Fibroblast of gingiva (primary cell): ENCODE results near the gene SNX9.
"Not testable (repeated sequence)": the region's sequence is repeated elsewhere in the genome, so short reads cannot be mapped to it uniquely, and the experiment has no call there.

Experiments used
- DNase-seq: peaks from one replicate; pipeline ENCODE4 v3.0.0-alpha.2; 2011; ENCODE audit warnings: low read depth

The SNX9 gene

DNA sequence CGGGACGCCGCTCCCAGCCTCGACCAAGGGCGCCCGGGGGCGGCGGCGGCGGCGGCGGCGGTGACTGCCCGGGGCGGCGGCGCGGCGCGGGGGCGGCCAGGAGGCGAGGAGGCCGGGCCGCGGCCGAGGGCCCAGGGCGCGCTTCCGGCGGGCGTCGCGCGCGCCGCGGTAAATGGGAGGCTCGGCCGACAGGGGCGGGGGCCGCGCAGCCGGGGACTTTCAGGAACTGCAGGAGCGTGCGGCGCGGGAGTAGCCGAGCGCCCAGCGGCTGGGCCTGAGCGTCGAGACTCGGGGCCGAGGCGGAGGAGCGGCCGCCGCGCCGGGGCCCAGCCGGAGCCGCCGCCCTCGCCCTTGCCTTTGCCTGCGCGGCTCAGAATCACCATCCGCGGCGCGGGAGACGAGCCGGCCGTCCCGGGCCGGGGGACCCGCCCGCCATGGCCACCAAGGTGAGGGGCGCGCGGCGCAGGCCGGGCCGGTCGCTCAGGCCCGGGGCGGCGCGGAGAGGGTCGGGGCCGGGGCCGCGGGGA lies at the start of gene SNX9:
TSS of gene SNX9 (plus strand) at position 246 of the 527 bp plus-strand sequence. CDS start at position 435, 189 bp downstream.
- peak; percentile 77 for DNase-seq

GRCh38 chr6:157773248-157773773 lies 49.7 kb upstream of the SNX9 start:
- DNase-seq, result no peak

- DNase-seq, result peak; percentile 24
These were observed 48.6 kb upstream of the SNX9 start for GRCh38 chr6:157774153-157775135.

GRCh38 chr6:157775376-157775775 lies 47.7 kb upstream of the SNX9 start:
- no peak for DNase-seq

DNA sequence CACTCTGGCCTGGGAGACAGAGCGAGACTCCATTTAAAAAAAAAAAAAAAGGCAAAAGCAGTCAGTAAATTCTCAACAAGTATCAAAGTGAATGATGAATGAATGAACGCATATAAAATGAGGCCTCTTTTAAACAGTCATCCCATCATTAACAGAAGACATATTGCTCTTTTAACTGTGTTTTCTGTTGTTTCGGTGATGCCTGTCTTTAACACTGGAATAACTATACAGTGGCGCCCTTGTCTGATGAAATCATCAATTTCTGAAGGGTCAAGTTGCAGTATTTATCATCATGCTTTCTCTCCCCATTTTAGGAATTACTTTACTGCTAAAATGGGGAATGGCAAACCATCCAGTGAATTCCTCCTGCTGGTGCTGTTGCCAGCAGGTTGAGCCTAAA lies 45.7 kb upstream of the SNX9 start:
- no peak for DNase-seq

DNA sequence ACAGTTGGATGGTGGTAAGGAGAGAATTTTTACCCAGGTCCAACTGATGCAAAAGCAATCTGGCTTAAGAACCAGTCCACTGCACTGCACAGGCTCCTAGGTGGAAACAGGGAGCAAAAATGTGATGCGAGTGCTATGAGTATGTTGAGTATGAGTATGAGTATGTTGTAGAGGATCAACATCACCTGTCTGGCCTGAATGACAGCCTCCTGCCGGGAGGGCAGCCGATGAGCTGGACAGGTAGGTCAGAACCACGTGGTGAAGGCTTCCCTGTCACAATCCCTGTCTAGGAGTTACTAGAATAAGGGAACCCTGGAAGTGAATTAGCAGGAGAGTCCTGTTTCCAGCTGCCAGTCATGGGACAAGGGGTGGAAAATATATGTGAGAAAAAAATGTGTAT lies 44.3 kb upstream of the SNX9 start:
- DNase-seq, result no peak

DNA sequence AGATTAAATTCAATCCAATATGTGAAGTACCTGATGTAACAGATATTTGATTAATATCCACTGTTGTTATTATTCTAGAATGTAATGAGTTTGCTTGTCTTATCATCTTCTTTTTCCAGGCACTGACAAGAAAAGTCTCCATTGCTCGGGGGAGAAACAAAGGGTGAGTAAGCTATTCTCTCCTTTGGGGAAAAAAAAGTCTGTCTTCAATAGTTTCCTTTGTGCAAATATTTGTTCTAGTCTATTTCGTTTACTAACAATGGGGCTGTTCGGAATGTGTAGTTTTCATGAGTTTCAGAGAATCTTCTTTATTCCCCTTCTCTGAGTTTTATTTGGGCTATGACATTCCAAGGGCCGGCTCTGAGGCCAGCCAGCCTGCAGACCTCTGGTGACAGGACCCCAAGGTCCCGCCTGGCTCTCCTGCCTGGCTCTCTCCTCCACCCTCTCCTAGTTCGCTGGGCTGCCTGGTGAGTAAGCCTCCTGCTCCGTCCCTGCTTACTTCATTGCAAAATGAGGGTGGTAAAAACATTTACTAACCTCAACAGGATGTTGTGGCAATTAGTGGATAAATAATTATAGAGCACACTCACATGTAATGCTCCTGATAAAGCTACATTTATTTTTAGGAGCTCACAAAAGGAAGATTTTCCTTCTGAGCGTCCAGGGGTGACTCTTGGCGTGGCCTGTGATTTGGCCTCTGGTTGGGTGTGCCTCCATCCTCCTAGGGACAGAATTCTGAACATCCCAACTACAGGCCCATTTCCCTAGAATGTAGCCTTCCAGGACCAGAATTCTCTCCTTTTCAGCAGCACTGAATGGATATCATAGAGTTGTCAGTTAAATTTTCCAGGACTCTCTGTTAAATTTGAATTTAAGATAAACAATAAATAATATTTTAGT lies 43.1 kb upstream of the SNX9 start:
- DNase-seq, result peak; percentile 34

- DNase-seq, result no peak
These were observed 37.4 kb upstream of the SNX9 start for GRCh38 chr6:157785636-157786035.

- DNase-seq, result no peak
These were observed 36.8 kb upstream of the SNX9 start for GRCh38 chr6:157786221-157786620.

DNA sequence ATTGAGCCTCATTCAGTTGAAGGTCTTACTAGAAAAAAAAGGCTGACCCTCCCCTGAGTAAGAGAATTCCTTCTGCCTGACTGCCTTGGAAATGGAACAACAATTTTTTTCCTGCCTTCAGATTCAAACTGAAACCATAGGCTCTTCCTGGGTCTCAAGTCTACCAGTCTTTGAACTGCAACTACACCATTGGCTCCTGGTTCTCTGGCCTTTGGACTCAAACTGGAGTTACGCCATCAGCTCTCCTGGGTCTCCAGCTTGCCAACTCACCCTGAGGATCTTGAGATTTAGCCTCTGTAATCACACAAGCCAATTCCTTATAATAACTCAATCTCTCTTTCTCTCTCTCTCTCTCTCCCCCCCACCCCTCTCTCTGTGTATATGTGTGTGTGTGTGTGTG lies 36.0 kb upstream of the SNX9 start:
- DNase-seq, result peak; percentile 62

DNA sequence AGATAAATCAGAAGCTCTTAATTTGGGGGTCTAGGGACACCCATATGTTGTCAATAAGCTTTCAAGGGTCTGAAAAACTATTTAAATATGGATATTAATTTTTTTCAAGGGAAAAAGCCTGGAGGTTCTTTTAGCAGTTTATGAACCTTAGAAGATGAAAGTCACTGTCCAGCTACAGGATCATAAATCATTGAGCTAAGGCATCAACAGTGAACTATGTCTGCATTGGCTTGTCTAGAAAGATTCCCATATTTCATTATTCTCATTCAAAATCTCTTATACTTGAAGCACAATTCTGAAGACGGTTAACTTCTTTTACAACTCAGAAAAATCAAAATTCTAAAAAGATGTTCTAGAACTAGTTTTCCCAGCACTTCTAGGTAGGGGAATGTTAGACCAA lies 34.9 kb upstream of the SNX9 start:
- DNase-seq, result no peak

DNA sequence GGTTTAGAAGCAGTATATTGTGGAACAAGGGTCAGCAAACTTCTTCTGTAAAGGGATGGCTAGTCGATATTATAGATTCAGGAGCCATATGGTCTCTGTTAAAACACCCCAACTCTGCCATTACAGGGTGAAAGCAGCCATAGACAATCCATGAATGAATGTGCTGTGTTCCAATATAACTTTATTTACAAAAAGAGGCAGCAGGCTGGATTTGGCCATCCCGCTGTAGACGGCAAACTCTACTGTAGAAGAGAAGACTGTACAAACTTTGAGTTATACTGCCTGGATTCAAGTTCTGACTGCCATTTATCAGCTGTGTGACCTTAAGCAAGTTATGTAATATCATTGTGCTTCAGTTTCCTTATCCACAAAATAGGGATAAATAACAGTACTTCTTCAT lies 33.7 kb upstream of the SNX9 start:
- DNase-seq, result no peak

- DNase-seq, result no peak
These were observed 33.2 kb upstream of the SNX9 start for GRCh38 chr6:157789861-157790260.

- DNase-seq, result no peak
These were observed 32.4 kb upstream of the SNX9 start for GRCh38 chr6:157790548-157791160.

DNA sequence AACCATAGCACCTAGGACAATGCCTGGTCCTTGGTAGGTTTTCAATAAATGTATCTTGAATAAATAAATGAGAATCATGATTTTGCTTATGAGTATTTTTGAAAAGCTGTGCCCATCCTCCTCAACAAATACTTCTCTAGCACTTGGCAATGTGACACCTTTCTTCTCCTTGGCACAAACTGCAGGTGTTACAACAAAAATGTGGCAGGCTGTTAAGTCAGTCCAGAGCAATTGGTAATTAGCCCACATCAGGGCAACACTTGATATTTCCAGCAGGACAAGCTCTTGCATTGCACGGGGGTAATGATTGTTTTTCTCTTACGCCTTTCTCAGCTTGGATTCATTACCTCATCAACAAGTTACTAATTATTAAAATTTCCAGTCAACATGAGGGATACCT lies 31.6 kb upstream of the SNX9 start:
- no peak for DNase-seq

DNA sequence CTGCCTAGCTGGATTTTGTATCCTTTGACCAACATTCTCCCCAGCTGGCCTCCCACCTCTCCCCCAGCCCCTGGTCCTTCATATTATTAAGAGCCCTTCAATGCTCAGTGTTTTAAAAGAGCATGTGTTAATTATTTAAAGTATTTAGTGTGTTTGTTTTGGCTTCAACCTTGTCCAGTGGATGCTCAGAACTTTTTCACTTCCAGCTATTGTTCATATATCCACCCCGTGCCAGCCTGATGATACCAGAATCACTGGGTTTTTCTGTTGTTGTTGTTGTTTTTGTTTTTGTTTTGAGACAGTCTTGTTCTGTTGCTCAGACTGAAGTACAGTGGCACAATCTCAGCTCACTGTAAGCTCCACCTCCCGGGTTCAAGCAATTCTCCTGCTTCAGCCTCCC lies 30.4 kb upstream of the SNX9 start:
- DNase-seq, result no peak

GRCh38 chr6:157794012-157794411 lies 29.0 kb upstream of the SNX9 start:
- not testable (repeated sequence) for DNase-seq

- DNase-seq, result no peak
These were observed 27.2 kb upstream of the SNX9 start for GRCh38 chr6:157795841-157796240.

DNA sequence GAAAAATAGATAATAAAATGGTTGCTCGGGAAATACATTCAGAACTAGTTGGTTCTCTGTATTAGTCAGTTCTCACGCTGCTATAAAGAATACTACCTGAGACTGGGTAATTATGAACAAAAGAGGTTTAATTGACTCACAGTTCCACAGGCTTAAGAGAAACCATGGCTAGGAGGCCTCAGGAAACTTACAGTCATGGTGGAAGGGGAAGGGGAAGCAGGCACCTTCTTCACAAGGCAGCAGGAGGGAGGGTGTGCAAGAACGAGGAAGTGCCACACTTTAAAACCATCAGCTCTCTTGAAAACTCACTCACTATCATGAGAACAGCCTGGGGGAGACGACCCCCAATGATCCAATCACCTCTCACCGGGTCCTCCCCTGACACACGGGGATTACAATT lies 24.2 kb upstream of the SNX9 start:
- DNase-seq, result no peak

- DNase-seq, result not testable (repeated sequence)
These were observed 23.5 kb upstream of the SNX9 start for GRCh38 chr6:157799561-157799960.

DNA sequence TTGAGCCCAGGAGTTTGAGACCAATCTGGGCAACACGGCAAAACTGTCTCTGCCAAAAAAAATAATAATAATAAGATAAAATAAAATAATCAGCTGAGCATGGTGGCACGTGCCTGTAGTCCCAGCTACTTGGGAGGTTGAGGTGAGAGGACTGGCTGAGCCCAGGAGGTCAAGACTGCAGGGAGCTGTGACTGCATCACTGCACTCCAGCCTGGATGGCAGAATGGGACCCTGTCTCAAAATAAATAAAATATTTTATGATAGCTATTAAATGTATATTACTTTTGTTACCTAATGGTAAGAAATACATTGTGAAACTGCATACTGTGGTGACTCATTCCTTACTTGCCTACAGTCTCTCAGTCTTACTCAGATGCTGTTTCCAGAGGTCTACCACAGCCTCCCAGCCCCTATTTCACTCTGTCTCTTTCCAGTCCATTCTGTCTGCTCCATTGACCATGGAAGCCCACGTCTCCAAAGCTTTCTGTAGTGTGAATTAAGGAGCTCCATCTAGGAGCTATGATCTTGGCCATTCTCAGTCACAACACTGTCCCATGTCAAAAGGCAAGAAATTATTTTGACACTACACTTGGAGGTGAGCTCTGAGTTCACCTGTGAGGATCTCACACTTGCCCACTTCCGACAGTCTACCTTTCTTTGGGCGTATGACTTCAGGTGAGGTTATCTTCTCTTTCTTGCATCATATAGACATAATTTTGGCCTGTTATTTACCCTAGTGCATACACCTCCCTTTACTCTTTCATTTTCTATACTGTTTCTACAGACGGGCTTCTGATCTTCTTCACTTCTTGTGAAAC lies 22.4 kb upstream of the SNX9 start:
- peak; percentile 47 for DNase-seq
